Sigmoid colon (tissue), 4 donors: ENCODE measurements around the gene ZC3HAV1.

Experiments
- CTCF ChIP-seq, 4 experiments: fragments of 450-650 bp in 3 of 4; fragments of 200-600 bp in 1 of 4; IDR thresholded peaks; one replicate each; pipeline ENCODE4 v1.5.1; 2016 to 2019; ENCODE audit warnings: antibody characterized with exemption in 4 of 4, mild to moderate bottlenecking in 3 of 4, moderate library complexity in 2 of 4
- POLR2A ChIP-seq, 2 donors: fragments of 450-650 bp; IDR thresholded peaks; one replicate each; pipeline ENCODE4 v1.6.1; 2016; ENCODE audit warnings: antibody characterized with exemption in 2 of 2, mild to moderate bottlenecking in 2 of 2, moderate library complexity in 2 of 2
- POLR2AphosphoS5 ChIP-seq, 4 donors: sonication (generic); formaldehyde crosslinking; IDR thresholded peaks; one replicate each; pipeline ENCODE4 v1.6.1; 2017; ENCODE audit warnings: antibody characterized with exemption in 4 of 4

- TF ChIP-seq CTCF (IDR thresholded peaks at IDR 0.05) (no peak), POLR2AphosphoS5 (IDR thresholded peaks at IDR 0.05) (no peak), POLR2A (IDR thresholded peaks at IDR 0.05) (no peak)
Measured at GRCh38 chr7:139104091-139104450, 5.4 kb downstream of the ZC3HAV1 start.
